Testis (tissue), 2 donors: ENCODE data around the gene IFIT1B.

Experiments
- POLR2A ChIP-seq: fragments of 450-650 bp; IDR thresholded peaks from one replicate; pipeline ENCODE4 v1.6.1; 2017; ENCODE audit warnings: antibody characterized with exemption, mild to moderate bottlenecking, moderate library complexity
- TF ChIP-seq, protein P1 (sequence below), 3 experiments: fragments of 450-650 bp in 2 of 3; fragments of 200-600 bp in 1 of 3; sonication (generic) in 1 of 3; IDR thresholded peaks; one replicate each; pipeline ENCODE4 v1.5.1; 2016 to 2019; ENCODE audit warnings: antibody characterized with exemption in 3 of 3, mild to moderate bottlenecking in 2 of 3, moderate library complexity in 1 of 3

DNA sequence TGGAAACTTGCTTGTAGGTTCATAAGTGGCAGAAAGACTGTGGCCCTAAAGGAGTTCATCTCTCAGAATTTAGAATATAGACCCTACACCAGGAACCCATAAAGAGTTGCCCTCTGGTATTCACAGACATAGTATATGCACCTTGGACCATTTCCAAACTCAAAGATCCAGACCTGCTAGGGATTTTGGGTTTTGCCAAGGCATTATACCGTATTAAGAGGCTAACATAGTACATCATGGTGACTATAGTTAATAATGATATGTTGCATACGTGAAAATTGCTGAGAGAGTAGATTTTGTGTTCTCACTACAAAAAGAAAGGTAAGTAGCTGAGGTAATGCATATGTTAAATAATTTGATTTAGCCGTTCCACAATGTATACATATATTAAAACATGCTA lies 36.2 kb upstream of the IFIT1B start:
- TF ChIP-seq, protein P1, sequence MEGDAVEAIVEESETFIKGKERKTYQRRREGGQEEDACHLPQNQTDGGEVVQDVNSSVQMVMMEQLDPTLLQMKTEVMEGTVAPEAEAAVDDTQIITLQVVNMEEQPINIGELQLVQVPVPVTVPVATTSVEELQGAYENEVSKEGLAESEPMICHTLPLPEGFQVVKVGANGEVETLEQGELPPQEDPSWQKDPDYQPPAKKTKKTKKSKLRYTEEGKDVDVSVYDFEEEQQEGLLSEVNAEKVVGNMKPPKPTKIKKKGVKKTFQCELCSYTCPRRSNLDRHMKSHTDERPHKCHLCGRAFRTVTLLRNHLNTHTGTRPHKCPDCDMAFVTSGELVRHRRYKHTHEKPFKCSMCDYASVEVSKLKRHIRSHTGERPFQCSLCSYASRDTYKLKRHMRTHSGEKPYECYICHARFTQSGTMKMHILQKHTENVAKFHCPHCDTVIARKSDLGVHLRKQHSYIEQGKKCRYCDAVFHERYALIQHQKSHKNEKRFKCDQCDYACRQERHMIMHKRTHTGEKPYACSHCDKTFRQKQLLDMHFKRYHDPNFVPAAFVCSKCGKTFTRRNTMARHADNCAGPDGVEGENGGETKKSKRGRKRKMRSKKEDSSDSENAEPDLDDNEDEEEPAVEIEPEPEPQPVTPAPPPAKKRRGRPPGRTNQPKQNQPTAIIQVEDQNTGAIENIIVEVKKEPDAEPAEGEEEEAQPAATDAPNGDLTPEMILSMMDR (IDR thresholded peaks at IDR 0.05), result no peak
- no peak for TF ChIP-seq POLR2A
